ENCODE results near the gene NLGN1.

The NLGN1 gene

DNA sequence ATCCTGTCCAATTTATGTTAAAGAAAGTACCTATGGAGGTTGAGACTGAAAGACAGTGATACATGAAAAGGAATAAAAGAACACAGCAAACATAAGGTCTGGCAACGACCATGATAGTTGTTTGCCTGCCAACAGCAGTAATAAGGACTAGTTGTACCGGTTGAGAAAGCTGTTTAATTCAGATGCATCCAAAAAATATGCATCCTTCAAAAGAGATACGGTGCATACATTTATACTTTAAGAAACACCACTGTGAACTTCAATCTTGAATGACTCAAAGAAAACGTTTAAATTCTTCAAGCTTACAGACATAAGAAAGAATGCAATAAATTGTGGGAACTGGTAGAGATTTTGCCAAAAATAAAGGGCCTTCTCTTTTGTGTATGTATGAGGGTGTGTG lies 492.1 kb downstream of the NLGN1 start:
- DNase-seq, result no peak
- intact Hi-C loops (cut with DNase I), result no loop called here

DNA sequence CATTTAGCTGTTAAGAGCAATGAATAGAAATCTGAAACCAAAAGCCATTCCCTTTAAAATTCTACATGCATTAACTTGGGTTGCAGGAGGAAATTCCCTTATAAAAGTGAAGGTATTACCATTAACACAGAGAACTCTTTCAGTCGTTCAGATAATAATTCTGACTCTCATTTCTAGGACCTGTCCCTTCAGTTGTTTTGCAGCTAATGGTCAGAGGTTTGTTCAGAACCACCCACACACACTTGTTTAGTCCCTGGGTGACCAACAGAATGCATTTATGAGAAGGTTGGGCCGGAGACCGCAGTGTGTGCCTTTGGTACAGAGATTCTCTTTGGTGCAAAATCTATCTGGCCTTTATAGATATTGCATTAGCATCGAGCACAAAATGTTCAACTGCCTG lies 492.5 kb downstream of the NLGN1 start:
- intact Hi-C loops (cut with DNase I), result no loop called here
- no peak for DNase-seq

GRCh38 chr3:173891272-173892100 lies 493.9 kb downstream of the NLGN1 start:
- no peak for DNase-seq
- intact Hi-C loops (cut with DNase I), result no loop called here

GRCh38 chr3:173892547-173892946 lies 495.0 kb downstream of the NLGN1 start:
- no peak for DNase-seq
- intact Hi-C loops (cut with DNase I), result no loop called here

DNA sequence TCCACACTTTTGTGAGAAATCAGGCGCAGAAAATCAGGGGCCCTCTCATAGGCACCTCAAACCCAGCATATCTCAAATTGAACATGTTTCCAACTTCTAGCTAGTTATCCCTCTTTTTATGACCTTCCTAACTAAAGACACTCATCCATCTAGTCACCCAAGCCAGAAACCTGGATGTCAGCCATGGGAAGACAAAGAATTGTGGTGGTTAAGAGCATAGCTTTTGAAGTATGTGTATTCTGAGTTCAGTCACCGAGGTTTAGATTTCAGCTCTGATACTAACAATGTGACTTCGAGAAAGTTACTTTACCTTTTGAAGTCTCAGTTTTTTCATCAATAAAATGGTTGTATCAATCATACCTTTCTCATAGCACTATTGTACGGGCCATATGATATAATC lies 495.5 kb downstream of the NLGN1 start:
- intact Hi-C loops (cut with DNase I), result no loop called here
- DNase-seq, result no peak

DNA sequence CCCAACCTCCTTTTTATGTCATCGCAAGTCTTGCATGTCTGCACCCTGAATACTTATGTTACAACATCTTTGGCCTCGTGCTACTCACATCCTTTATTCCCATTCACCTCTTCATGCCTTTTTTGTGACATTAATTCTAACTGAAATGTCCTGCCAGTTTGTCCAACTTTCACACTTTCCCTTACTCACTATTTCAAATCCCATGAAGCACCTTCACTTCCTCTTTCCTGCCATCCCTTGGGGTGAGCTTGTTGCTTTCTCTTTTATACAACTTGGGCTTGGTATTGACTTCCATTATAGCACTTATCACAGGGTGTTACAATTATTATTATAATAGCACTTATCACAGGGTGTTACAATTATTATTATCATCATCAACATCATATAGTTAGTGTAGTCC lies 496.3 kb downstream of the NLGN1 start:
- DNase-seq, result no peak
- intact Hi-C loops (cut with DNase I), result no loop called here

DNA sequence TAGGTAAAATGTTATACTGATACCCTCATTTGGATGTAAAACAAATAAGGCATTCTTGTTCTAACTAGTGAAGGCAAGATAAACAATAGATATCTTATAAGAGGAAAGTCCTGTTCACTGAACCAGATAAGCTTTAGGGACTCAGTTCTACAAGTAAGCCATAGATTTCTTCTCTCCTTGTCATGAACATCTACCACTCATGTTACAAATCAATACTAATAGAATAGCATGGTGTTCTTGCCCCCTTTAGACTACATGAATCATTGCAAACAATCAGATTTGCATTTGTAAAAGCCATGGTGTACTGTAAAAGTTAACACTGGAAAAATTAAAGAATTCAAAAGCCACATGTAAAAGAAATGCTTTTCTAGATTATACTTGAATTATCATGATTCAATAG lies 500.1 kb downstream of the NLGN1 start:
- DNase-seq, result no peak
- intact Hi-C loops (cut with DNase I), result no loop called here

- intact Hi-C loops (cut with DNase I), result no loop called here
- DNase-seq, result no peak
These were observed 504.1 kb downstream of the NLGN1 start for GRCh38 chr3:173901649-173902048.

- no peak for DNase-seq
- intact Hi-C loops (cut with DNase I), result no loop called here
These were observed 504.9 kb downstream of the NLGN1 start for GRCh38 chr3:173902401-173902800.

DNA sequence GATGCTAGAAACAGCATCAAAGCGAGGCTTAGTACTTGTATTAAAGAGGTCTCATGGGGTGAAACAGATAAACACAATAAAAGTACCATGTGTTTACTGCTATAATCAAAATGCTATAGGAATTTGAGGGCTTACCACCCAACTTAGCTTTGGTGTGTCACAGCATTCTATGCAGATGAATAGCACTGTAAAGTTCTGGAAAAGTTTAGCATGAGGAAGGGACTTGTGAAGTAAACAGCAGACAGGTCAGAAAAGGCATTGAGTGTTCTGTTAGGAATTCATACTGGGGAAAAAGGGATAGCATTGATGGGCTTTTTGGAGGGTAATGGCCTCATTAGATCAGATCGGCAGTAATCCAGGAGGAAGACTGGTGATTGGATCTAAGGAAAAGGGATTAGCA lies 505.3 kb downstream of the NLGN1 start:
- DNase-seq, result no peak
- intact Hi-C loops (cut with DNase I), result no loop called here

DNA sequence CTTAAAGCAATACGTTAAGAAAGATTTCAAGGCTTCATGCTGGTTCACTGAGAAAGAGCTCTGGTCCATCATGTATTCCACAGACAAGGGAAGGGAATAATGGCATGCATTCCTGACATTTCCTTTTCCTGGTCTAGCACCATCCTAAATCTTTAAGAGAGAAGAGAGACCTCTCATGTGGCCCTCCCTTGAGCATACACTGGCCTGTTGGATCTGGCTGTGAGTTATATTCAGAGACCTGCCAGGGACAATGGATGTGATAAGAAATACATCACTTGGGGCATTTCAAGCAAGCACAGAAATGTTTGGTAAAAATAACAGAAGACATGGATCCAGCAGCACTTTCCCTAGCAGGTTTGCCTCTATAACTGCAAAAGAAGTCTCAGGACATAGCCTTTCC lies 507.8 kb downstream of the NLGN1 start:
- intact Hi-C loops (cut with DNase I), result no loop called here
- no peak for DNase-seq

- peak in 3 of 10 donors; percentile 23 to 30 (median 25) for DNase-seq
- intact Hi-C loops (cut with DNase I), result no loop called here
These were observed 513.9 kb downstream of the NLGN1 start for GRCh38 chr3:173911446-173911845.

DNA sequence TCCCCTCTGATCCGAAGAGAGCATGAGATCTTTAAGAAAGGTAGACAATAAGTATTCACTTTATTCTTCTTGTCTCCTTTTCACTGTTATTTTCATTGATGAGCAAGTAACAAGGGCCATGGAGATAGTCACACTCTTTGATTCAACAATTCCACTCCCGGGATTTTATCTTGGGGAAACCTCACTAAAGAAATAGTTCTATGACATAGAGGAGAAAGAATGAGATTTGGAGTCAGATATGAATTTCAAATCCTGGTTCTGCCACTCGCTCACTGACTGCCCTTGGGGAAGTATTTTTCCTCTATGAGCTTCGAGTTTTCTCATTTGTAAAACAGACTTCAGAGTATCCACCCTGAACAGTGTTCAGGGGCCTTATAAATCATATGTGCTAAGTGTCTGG lies 514.6 kb downstream of the NLGN1 start:
- intact Hi-C loops (cut with DNase I), result no loop called here
- DNase-seq, result no peak

- no peak for DNase-seq
- intact Hi-C loops (cut with DNase I), result no loop called here
These were observed 515.9 kb downstream of the NLGN1 start for GRCh38 chr3:173913397-173913796.

DNA sequence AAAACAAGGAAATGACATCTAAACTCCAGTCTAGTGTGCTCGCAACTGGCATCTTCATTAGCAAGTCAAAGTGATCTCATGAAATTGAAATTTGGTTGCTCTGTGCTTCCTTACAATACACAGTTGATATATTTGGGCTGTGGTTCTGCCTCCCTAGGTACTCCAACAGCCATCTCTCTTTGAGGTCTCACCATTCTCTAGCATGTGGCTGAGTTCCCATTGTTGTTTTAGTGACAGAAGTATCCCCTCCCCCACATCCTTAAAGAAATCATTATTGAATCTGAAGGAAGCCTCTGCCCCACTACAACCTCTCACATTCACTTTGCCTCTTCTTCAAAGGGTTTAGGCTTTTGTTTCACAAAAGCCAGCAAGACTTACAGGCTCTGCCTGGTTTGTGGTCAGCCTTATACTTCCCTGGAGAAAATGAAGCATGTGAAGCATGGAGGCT lies 516.5 kb downstream of the NLGN1 start:
- intact Hi-C loops (cut with DNase I), result no loop called here
- no peak for DNase-seq

- no peak for DNase-seq
- intact Hi-C loops (cut with DNase I), result no loop called here
These were observed 519.3 kb downstream of the NLGN1 start for GRCh38 chr3:173916799-173917198.

- no peak for DNase-seq
- intact Hi-C loops (cut with DNase I), result loop anchor here (10.0 kb wide), 1 partner anchor 1584 kb away; no protein-coding TSS in a partner anchor
These were observed 522.8 kb downstream of the NLGN1 start for GRCh38 chr3:173920386-173920785.

GRCh38 chr3:173921732-173922131 lies 524.2 kb downstream of the NLGN1 start:
- intact Hi-C loops (cut with DNase I), result loop anchor here (10.0 kb wide), 1 partner anchor 1583 kb away; no protein-coding TSS in a partner anchor
- DNase-seq, result no peak

DNA sequence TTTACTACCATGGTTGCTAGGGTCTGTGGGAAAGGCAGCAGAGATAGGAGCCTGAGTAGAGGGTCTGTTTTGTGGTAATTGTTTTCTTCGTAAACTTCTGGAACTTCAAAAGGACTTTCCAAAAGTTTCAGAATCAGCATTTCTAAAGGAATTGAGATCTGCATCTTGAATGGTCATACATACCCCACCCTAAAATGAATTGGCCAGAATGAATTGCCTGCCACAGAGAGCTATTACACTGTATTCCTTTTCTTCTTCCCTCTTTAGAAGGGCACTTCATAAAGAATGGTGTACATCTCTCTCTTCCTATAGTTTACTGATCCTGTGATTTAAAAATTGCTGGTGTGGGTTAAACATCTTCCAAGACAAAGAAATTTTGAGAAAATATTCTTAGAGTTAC lies 525.7 kb downstream of the NLGN1 start:
- intact Hi-C loops (cut with DNase I), result loop anchor here (10.0 kb wide), 1 partner anchor 1582 kb away; no protein-coding TSS in a partner anchor
- DNase-seq, result no peak

GRCh38 chr3:173930251-173930650 lies 532.7 kb downstream of the NLGN1 start:
- intact Hi-C loops (cut with DNase I), result no loop called here
- no peak for DNase-seq

DNA sequence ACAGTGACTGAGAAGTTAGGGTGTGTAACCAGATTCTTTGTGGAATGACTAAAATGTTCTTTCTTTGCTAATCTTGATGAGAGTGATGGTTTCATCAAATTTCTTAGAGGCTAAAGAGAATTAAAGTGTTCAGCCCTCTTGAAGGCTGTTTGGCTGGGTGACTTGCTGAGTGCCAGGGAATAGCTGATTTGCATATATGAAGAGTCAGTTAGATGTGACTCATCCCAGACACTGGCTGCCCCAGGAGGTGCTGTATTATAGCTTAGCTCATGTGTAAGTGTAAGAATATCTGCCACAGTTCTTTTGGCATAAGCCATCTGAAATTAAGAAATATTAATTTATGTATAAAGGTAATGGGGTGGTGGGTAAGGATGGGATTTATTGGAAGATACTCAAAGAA lies 535.1 kb downstream of the NLGN1 start:
- peak in 6 of 10 donors; percentile 10 to 85 (median 52) for DNase-seq
- intact Hi-C loops (cut with DNase I), result no loop called here

- no peak for DNase-seq
- intact Hi-C loops (cut with DNase I), result no loop called here
These were observed 535.6 kb downstream of the NLGN1 start for GRCh38 chr3:173933113-173933512.
